Spleen (tissue), 7 donors: ENCODE measurements around the gene ACCSL.

Experiments
- POLR2A ChIP-seq, 3 donors: fragments of 450-650 bp; IDR thresholded peaks; one replicate each; pipeline ENCODE4 v1.5.1; 2017; ENCODE audit warnings: antibody characterized with exemption in 3 of 3, mild to moderate bottlenecking in 1 of 3
- TF ChIP-seq, protein P1 (sequence below), 11 experiments: fragments of 200-600 bp in 7 of 11; fragments of 450-650 bp in 4 of 11; sonication (generic) in 4 of 11; IDR thresholded peaks in 8 of 11; conservative IDR thresholded peaks in 3 of 11; 1 replicate in 7 of 11; 2 replicates in 4 of 11; pipeline versions ENCODE4 v1.4.0 to v1.8.0; 2016 to 2021; ENCODE audit warnings: antibody characterized with exemption in 11 of 11, inconsistent platforms in 4 of 11, mild to moderate bottlenecking in 1 of 11
- donor health status: DM: no; HTN: no; CAD: no; lungs with moderate emphysema.
- donor health status: DM: no; HTN: no; CAD: no.
- donor health status: DM: no; HTN: no; CAD: no.

DNA sequence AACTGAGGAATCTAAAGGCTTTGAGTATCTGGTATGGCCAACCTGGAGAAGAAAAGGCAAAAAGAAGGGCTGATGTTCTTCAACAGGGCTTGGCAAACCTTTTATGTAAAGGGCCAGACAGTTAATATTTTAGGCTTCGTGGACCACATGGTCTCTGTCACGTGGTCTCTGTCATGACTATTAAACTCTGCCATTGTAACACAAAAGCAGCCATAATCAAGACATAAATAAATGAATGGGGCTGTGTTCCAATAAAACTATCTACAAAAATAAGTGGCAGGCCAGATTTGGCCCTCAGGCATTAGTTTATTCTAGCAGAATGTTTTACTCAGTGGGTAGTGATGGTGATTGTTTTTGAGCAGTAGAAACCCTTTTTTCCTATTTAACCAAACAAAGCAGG, 483 bp upstream of the ACCSL start:
- TF ChIP-seq, protein P1, sequence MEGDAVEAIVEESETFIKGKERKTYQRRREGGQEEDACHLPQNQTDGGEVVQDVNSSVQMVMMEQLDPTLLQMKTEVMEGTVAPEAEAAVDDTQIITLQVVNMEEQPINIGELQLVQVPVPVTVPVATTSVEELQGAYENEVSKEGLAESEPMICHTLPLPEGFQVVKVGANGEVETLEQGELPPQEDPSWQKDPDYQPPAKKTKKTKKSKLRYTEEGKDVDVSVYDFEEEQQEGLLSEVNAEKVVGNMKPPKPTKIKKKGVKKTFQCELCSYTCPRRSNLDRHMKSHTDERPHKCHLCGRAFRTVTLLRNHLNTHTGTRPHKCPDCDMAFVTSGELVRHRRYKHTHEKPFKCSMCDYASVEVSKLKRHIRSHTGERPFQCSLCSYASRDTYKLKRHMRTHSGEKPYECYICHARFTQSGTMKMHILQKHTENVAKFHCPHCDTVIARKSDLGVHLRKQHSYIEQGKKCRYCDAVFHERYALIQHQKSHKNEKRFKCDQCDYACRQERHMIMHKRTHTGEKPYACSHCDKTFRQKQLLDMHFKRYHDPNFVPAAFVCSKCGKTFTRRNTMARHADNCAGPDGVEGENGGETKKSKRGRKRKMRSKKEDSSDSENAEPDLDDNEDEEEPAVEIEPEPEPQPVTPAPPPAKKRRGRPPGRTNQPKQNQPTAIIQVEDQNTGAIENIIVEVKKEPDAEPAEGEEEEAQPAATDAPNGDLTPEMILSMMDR (IDR thresholded peaks at IDR 0.05 in 8 of 11, conservative IDR thresholded peaks at IDR 0.05 in 3 of 11): no peak
- no peak for TF ChIP-seq POLR2A (IDR thresholded peaks at IDR 0.05)
